HG02678 (cell line): ENCODE results near the gene IDH1.
"Not testable (repeated sequence)": the region's sequence is repeated elsewhere in the genome, so short reads cannot be mapped to it uniquely, and the experiment has no call there.

Experiments
- ATAC-seq: cut with Tn5 transposase; IDR thresholded peaks from one replicate; pipeline ENCODE4 v1.9.1; 2021; ENCODE audit warnings: mild to moderate bottlenecking, moderate library complexity; ENCODE audit not compliant: unreplicated experiment

IDH1 gene

GRCh38 chr2:208254871-208255556 is at the start of gene IDH1:
Gene IDH1, minus strand, starts transcription at chr2:208255071. Its CDS starts 3,520 bp downstream, at chr2:208251551.
- ATAC-seq = peak; percentile 77

- ATAC-seq = no peak
Observed at GRCh38 chr2:208304157-208304556, 49.3 kb upstream of the IDH1 start.

GRCh38 chr2:208300847-208301618 is 46.2 kb upstream of the IDH1 start:
- no peak for ATAC-seq

DNA sequence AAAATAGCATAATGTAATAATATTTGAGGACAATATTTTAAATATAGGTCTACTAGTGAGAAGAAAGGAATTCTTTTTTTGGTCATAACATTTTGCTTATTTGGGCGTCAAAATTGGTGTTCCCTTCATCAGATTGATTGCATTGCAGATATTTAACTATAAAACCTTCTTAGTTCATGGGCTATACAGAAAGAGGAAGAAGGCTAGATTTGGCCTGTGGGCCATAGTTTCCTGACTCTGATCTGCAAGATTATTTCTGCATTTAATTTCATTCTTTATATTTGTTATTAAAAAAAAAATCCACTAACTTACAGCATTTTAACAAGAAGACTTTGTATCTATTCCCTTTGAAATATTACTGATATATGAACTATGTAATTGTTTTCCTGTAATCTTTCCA is 43.1 kb upstream of the IDH1 start:
- ATAC-seq = no peak

- ATAC-seq = no peak
Observed at GRCh38 chr2:208296610-208297009, 41.7 kb upstream of the IDH1 start.

GRCh38 chr2:208295834-208296233 is 41.0 kb upstream of the IDH1 start:
- ATAC-seq = no peak

DNA sequence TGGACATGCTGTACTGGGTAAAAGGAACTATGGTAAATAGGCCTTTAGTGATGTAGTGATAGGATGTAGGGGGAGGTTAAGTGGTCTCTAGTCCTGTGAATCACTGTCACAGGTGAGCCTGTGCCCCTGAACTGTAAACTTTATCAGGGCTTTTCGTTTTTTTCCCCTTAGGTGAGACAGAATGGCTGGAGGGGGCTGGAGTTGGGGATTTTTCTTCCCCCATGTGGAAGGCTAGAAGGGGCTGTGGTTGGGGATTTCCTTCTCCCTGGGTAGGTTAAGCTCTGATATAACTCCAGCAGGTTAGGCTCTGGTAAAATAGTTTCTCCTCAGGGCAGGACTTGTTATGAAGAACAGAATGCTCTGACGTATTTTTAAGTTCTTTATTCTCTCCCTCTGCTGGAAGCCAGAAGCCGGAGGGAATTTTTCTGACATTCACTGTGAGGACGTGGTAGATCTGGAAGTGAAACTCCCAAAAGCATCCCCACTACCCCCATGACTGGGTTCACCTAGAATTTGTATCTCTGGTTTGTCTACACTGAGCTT is 39.7 kb upstream of the IDH1 start:
- peak; percentile 73 for ATAC-seq

- no peak for ATAC-seq
Observed at GRCh38 chr2:208285853-208286252, 31.0 kb upstream of the IDH1 start.

DNA sequence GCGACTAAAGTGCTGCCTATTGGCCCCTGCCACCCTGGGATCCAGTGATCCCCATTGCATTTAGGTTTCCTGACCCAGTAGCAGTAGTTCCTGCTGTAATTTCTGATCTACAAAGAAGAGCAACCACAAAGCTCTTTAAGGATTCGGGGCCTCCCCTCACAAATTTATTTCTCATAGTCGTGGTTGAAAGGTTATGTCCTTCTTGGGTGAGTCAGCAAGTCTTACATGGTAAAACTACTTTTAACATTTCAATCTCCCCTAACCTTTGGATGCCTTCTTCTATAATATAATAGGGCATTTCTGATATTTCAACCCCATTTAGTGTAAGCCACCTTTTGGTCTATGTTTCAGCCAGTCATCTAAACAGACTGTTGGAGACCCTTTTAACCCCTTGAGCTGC is 26.1 kb upstream of the IDH1 start:
- peak; percentile 45 for ATAC-seq

GRCh38 chr2:208280234-208280633 is 25.4 kb upstream of the IDH1 start:
- ATAC-seq = no peak

GRCh38 chr2:208279236-208279635 is 24.4 kb upstream of the IDH1 start:
- ATAC-seq = no peak

DNA sequence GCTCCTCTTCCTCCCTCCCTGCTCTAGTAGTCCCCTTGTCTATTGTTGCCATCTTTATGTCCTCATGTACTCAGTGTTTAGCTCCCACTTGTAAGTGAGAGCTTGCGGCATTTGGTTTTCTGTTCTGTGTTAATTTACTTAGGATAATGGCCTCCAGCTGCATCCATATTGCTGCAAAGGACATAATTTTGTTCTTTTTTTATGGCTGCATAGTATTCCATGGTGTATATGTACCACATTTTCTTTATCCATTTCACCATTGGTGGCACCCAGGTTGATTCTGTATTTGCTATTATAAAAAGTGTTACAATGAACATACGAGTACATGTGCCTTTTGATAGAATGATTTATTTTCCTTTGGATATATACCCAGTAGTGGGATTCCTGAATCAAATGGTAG is 23.7 kb upstream of the IDH1 start:
- no peak for ATAC-seq

- ATAC-seq = no peak
Observed at GRCh38 chr2:208274748-208275147, 19.9 kb upstream of the IDH1 start.

GRCh38 chr2:208269091-208269490 is 14.2 kb upstream of the IDH1 start:
- ATAC-seq = no peak

DNA sequence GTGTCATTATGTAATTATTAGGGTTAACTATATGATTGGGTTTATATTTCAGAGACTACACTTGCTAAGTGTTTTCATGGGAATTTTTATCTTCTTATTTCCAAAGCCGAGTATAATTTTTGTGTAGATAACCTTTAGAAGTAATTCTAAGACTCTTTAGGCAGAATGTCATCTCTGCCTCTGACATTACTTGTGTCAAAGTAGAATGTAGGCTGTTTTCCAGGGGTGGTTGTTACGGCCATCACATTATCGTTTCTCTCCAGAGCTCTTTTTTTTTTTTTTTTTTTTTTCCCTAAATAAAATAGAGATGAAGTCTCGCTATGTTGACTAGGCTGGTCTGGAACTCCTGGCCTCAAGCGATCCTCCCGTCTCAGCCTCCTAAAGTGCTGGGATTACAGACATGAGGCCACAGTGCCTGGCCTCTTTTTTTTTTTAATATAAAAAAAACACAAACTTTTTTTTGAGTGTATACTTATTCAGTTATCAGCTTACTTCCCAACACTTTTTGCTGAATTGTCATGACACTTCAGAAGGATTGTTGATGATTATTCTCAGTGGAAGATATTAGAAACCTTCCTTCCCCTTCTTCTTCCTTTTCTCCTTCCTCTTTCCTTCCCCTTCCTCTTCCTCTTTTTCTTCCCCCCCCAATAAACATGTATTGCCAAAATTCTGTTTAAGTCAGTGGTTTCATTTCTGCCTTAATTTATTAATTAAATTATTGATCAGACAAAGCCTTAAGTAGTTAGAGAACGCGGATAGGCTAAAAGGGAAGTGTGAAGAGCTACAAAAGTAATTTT is 13.5 kb upstream of the IDH1 start:
- no peak for ATAC-seq

GRCh38 chr2:208267526-208267925 is 12.7 kb upstream of the IDH1 start:
- ATAC-seq = not testable (repeated sequence)

GRCh38 chr2:208266936-208267335 is 12.1 kb upstream of the IDH1 start:
- ATAC-seq = no peak

GRCh38 chr2:208266553-208266893 is 11.7 kb upstream of the IDH1 start:
- peak; percentile 4 for ATAC-seq

DNA sequence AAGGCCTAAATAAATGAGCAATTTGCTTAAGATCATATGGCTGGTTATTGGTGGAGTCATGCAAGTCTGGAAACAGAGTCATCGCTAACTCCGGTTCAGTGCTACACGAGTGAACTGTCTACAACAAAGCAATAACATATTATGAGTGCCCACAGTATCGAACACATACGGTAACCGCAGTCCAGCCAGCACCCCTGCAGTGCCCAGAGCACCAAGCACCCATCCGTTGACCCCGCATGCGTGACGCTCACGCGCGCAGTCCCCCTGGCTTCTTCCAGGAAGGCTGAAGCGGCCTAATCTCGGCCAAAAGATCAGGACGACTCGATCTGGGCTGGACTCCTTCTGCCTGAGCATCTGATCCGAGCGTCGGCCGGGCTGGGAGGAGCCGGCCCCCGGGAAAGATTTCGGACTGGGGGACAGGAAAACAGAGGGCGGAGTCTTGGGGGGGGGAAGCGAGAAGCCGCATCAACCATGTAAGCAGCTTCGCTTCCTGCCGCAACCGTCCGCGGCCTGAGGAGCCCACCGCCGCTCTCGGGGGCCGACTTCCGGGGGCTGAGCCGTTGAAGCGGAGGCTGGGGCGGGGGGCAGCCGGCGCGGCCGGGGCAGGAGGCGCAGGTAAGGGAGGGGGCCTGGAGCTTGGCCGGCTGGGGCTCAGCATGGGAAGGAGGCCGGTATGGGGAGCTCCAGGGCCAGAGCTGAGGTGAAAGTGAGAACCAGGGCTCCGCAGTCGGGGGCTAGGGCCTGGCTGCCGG is 11.1 kb upstream of the IDH1 start, which contains the start of gene PIKFYVE:
Gene PIKFYVE (plus strand): TSS at position 455 of the 752 bp plus-strand sequence. CDS start 5,265 bp downstream, outside the sequence.
- peak; percentile 82 for ATAC-seq

GRCh38 chr2:208265371-208265800 is 10.5 kb upstream of the IDH1 start:
- peak; percentile 43 for ATAC-seq
